PC-9 (cell line): Measurements from ENCODE around the gene PIGM. TPM values are rescaled to one million over a fixed set of nuclear protein-coding genes. Genes with fewer than 3 reads are reported as not detected.

ENCODE experiments used
- BruUV-seq: library from RNA; stranded (reverse); fragments of 400-500 nt; replicated peaks from 2 replicates; lab custom pipeline; 2021; lab: Mats Ljungman, UMichigan
- CTCF ChIA-PET: fragments of 300-600 bp; sonication (Branson Sonifier 250); formaldehyde crosslinking; loops from one replicate; lab custom pipeline; 2022; ENCODE audit warnings: antibody characterized with exemption; lab: Charles Lee
- POLR2A ChIA-PET: fragments of 300-600 bp; sonication (Branson Sonifier 250); formaldehyde crosslinking; loops from one replicate; lab custom pipeline; 2022; ENCODE audit warnings: antibody characterized with exemption; ENCODE audit not compliant: unreplicated experiment; lab: Charles Lee
- DNase-seq, 2 experiments: peaks; one replicate each; pipeline versions ENCODE4 v3.0.0 to v3.0.0-alpha.2; 2015 to 2022; ENCODE audit warnings: mixed read lengths in 1 of 2
- H2AFZ ChIP-seq: fragments of 200-600 bp; sonication (generic); 2 replicates; pipeline ENCODE4 v1.8.1; 2017; ENCODE audit warnings: antibody characterized with exemption
- H3F3A ChIP-seq: fragments of 200-600 bp; sonication (generic); 2 replicates; pipeline ENCODE4 v1.8.1; 2017; ENCODE audit warnings: antibody characterized with exemption, mild to moderate bottlenecking, low read depth; ENCODE audit not compliant: insufficient read depth
- H3K27ac ChIP-seq: fragments of 200-600 bp; sonication (generic); 2 replicates; pipeline ENCODE4 v1.6.1; 2016; ENCODE audit warnings: mixed run types
- H3K27me3 ChIP-seq: fragments of 200-600 bp; sonication (generic); 2 replicates; pipeline ENCODE4 v1.6.1; 2016; ENCODE audit warnings: low read depth, mixed run types; ENCODE audit not compliant: insufficient read depth
- H3K36me3 ChIP-seq: fragments of 200-600 bp; sonication (generic); 2 replicates; pipeline ENCODE4 v1.6.1; 2016; ENCODE audit warnings: low read depth, mixed run types
- H3K4me1 ChIP-seq: fragments of 200-600 bp; sonication (generic); replicated peaks from 2 replicates; pipeline ENCODE4 v1.6.1; 2016; ENCODE audit warnings: mixed run types; ENCODE audit not compliant: insufficient read depth
- H3K4me2 ChIP-seq: fragments of 200-600 bp; sonication (generic); 2 replicates; pipeline ENCODE4 v1.6.1; 2017; ENCODE audit warnings: mixed run types
- H3K4me3 ChIP-seq: fragments of 200-600 bp; sonication (generic); 2 replicates; pipeline ENCODE4 v1.6.1; 2016; ENCODE audit warnings: mixed run types
- H3K79me2 ChIP-seq: fragments of 200-600 bp; sonication (generic); 2 replicates; pipeline ENCODE4 v1.6.1; 2017; ENCODE audit warnings: low read depth, mixed run types
- H3K9me2 ChIP-seq: fragments of 200-600 bp; sonication (generic); 2 replicates; pipeline ENCODE4 v1.8.1; 2017; ENCODE audit warnings: mild to moderate bottlenecking; ENCODE audit not compliant: insufficient read depth
- H3K9me3 ChIP-seq: fragments of 200-600 bp; sonication (generic); 2 replicates; pipeline ENCODE4 v1.8.1; 2016; ENCODE audit warnings: low read depth; ENCODE audit not compliant: insufficient read depth
- H4K20me1 ChIP-seq: fragments of 200-600 bp; sonication (generic); 2 replicates; pipeline ENCODE4 v1.8.1; 2017; ENCODE audit not compliant: insufficient read depth
- CTCF ChIP-seq: fragments of 200-600 bp; sonication (generic); conservative IDR thresholded peaks from 2 replicates; pipeline ENCODE4 v1.6.1; 2017; ENCODE audit warnings: mixed run types, antibody characterized with exemption, mild to moderate bottlenecking, moderate library complexity
- EZH2 ChIP-seq: fragments of 200-600 bp; sonication (generic); IDR thresholded peaks from 2 replicates; pipeline ENCODE4 v1.8.0; 2017; ENCODE audit warnings: antibody characterized with exemption, low read depth
- intact Hi-C: fragments of 100-400 bp; cut with micrococcal nuclease; formaldehyde crosslinking; loops from one replicate; pipeline ENCODE4 v1.10.0; 2022; ENCODE audit not compliant: unreplicated experiment
- total RNA-seq: library from RNA; stranded (reverse); gene quantifications from 2 replicates; pipeline ENCODE4 v1.2.3, GENCODE V29; 2021

PIGM gene
- total RNA-seq, 1 experiment from 2014 or later, result 4.0 TPM

- BruUV-seq, result no TSS peak
- H3K36me3 ChIP-seq, result no peaks in the 10 kb centered on the region
- ChIA-PET CTCF (interaction anchor here (1.5 to 2.2 kb wide), 2 partner anchors 31 to 70 kb away, joined by 6 to 7 read pairs; no protein-coding TSS in a partner anchor), POLR2A (no interaction called here)
- H3K9me2 ChIP-seq, result no peaks in the 10 kb centered on the region
- no peaks in the 10 kb centered on the region for H3K4me1 ChIP-seq
- H3K79me2 ChIP-seq, result no peaks in the 10 kb centered on the region
- H3F3A ChIP-seq, result no peaks in the 10 kb centered on the region
- no peak overlapping the region for H3K4me2 ChIP-seq
- no peak overlapping the region for H2AFZ ChIP-seq
- H4K20me1 ChIP-seq, result no peaks in the 10 kb centered on the region
- H3K27ac ChIP-seq, result no peak overlapping the region
- intact Hi-C loops, result no loop called here
- TF ChIP-seq CTCF, result no peak
- no peak for TF ChIP-seq EZH2
- H3K9me3 ChIP-seq, result no peaks in the 10 kb centered on the region
- peaks cover 38% of the 10 kb centered on the region for H3K27me3 ChIP-seq
- DNase-seq, result no peak
- no peak overlapping the region for H3K4me3 ChIP-seq
Measured at GRCh38 chr1:160077486-160077885, 45.7 kb upstream of the PIGM start.

- no peak for DNase-seq
- H3K4me2 ChIP-seq, result no peak overlapping the region
- ChIA-PET POLR2A (no interaction called here), CTCF (interaction anchor here (0.7 kb wide), 1 partner anchor 18 kb away, joined by 4 read pairs; no protein-coding TSS in a partner anchor)
- no peaks in the 10 kb centered on the region for H4K20me1 ChIP-seq
- H3K27ac ChIP-seq, result no peak overlapping the region
- no TSS peak for BruUV-seq
- H3K9me3 ChIP-seq, result no peaks in the 10 kb centered on the region
- H2AFZ ChIP-seq, result no peak overlapping the region
- H3K27me3 ChIP-seq, result peaks cover 41% of the 10 kb centered on the region
- H3K79me2 ChIP-seq, result no peaks in the 10 kb centered on the region
- H3K4me3 ChIP-seq, result no peak overlapping the region
- intact Hi-C loops, result no loop called here
- no peaks in the 10 kb centered on the region for H3K4me1 ChIP-seq
- H3K9me2 ChIP-seq, result no peaks in the 10 kb centered on the region
- no peaks in the 10 kb centered on the region for H3F3A ChIP-seq
- no peaks in the 10 kb centered on the region for H3K36me3 ChIP-seq
- no peak for TF ChIP-seq EZH2
- TF ChIP-seq CTCF, result no peak
Measured at GRCh38 chr1:160076295-160076694, 44.5 kb upstream of the PIGM start.

GRCh38 chr1:160075836-160076235 lies 44.0 kb upstream of the PIGM start:
- intact Hi-C loops, result no loop called here
- BruUV-seq, result no TSS peak
- ChIA-PET POLR2A (no interaction called here), CTCF (no interaction called here)
- H3K4me1 ChIP-seq, result no peaks in the 10 kb centered on the region
- H2AFZ ChIP-seq, result no peak overlapping the region
- H3F3A ChIP-seq, result no peaks in the 10 kb centered on the region
- DNase-seq, result no peak
- no peaks in the 10 kb centered on the region for H3K79me2 ChIP-seq
- H3K9me3 ChIP-seq, result no peaks in the 10 kb centered on the region
- H3K27me3 ChIP-seq, result peaks cover 41% of the 10 kb centered on the region
- H3K4me2 ChIP-seq, result no peak overlapping the region
- H3K4me3 ChIP-seq, result no peak overlapping the region
- no peaks in the 10 kb centered on the region for H3K9me2 ChIP-seq
- no peaks in the 10 kb centered on the region for H3K36me3 ChIP-seq
- no peak overlapping the region for H3K27ac ChIP-seq
- TF ChIP-seq EZH2 (no peak), CTCF (no peak)
- H4K20me1 ChIP-seq, result no peaks in the 10 kb centered on the region
